H1 (cell line): ENCODE measurements around the gene ZDHHC17. TPM values are rescaled to one million over a fixed set of nuclear protein-coding genes. Genes with fewer than 3 reads are reported as not detected.

Experiments used
- CTCF ChIA-PET: fragments of 300-600 bp; sonication (Branson Sonifier 250); formaldehyde crosslinking; loops from one replicate; lab custom pipeline; 2021; ENCODE audit not compliant: partially characterized antibody; lab: Charles Lee
- POLR2A ChIA-PET: fragments of 300-600 bp; sonication (Branson Sonifier 250); formaldehyde crosslinking; loops from one replicate; lab custom pipeline; 2021; ENCODE audit warnings: inconsistent platforms; ENCODE audit not compliant: partially characterized antibody; lab: Charles Lee
- DNase-seq, 2 experiments: peaks; one replicate each; pipeline versions ENCODE4 v3.0.0 to v3.0.0-alpha.2; 2010 to 2022; ENCODE audit warnings: low spot score in 2 of 2, low read depth in 1 of 2, mixed read lengths in 1 of 2
- FAIRE-seq: peaks from 2 replicates; lab custom pipeline; 2011; peaks lifted over from hg19 to GRCh38; lab: Jason Lieb, UNC
- H2AFZ ChIP-seq: 2 replicates; pipeline ENCODE4 v1.8.1; 2012; ENCODE audit warnings: low read length, inconsistent platforms
- H2AK5ac ChIP-seq: 2 replicates; pipeline ENCODE4 v1.6.1; 2013; ENCODE audit warnings: low read depth, low read length
- H2BK120ac ChIP-seq: replicated peaks from 2 replicates; pipeline ENCODE3; 2013; ENCODE audit warnings: low read depth, low read length, inconsistent platforms
- H2BK12ac ChIP-seq: 2 replicates; pipeline ENCODE4 v1.6.1; 2013; ENCODE audit warnings: low read depth, low read length
- H2BK15ac ChIP-seq: 2 replicates; pipeline ENCODE4 v1.6.1; 2013; ENCODE audit warnings: low read length
- H2BK20ac ChIP-seq: 2 replicates; pipeline ENCODE4 v1.6.1; 2013; ENCODE audit warnings: low read length
- H2BK5ac ChIP-seq: 2 replicates; pipeline ENCODE4 v1.6.1; 2013; ENCODE audit warnings: low read depth, low read length
- H3K14ac ChIP-seq: 2 replicates; pipeline ENCODE4 v1.6.1; 2013; ENCODE audit warnings: inconsistent platforms; ENCODE audit not compliant: insufficient read length
- H3K18ac ChIP-seq: 2 replicates; pipeline ENCODE4 v1.6.1; 2013; ENCODE audit warnings: low read length; ENCODE audit errors: extremely low read depth
- H3K23ac ChIP-seq: 2 replicates; pipeline ENCODE4 v1.6.1; 2013; ENCODE audit warnings: inconsistent platforms; ENCODE audit not compliant: insufficient read length
- H3K23me2 ChIP-seq: 2 replicates; pipeline ENCODE4 v1.6.1; 2013; ENCODE audit warnings: low read depth, low read length
- H3K27ac ChIP-seq: 2 replicates; pipeline ENCODE4 v1.6.1; 2011; ENCODE audit warnings: low read depth, low read length, inconsistent platforms
- H3K27me3 ChIP-seq, 4 experiments: replicated peaks in 1 of 4; 1 replicate in 1 of 4; 2 replicates in 3 of 4; pipeline versions ENCODE4 v1.6.1 to v1.8.1; 2011 to 2013; ENCODE audit warnings: low read length in 3 of 4, mild to moderate bottlenecking in 3 of 4, inconsistent platforms in 2 of 4, mixed read lengths in 2 of 4, moderate library complexity in 1 of 4; ENCODE audit not compliant: control insufficient read depth in 3 of 4, insufficient read depth in 3 of 4; ENCODE audit errors: extremely low read depth in 1 of 4
- H3K36me3 ChIP-seq, 4 experiments: 2 replicates each; pipeline versions ENCODE4 v1.6.1 to v1.8.1; 2011 to 2013; ENCODE audit warnings: mild to moderate bottlenecking in 4 of 4, low read length in 3 of 4, moderate library complexity in 2 of 4, control low read depth in 1 of 4, inconsistent platforms in 1 of 4; ENCODE audit not compliant: insufficient read depth in 4 of 4, control insufficient read depth in 2 of 4
- H3K4ac ChIP-seq: replicated peaks from 2 replicates; pipeline ENCODE3; 2013; ENCODE audit warnings: low read length, low read depth, mixed read lengths, inconsistent platforms; ENCODE audit not compliant: insufficient read length
- H3K4me1 ChIP-seq, 4 experiments: replicated peaks in 1 of 4; 1 replicate in 1 of 4; 2 replicates in 3 of 4; pipeline versions ENCODE4 v1.6.1 to v1.8.1; 2011 to 2013; ENCODE audit warnings: low read length in 3 of 4, inconsistent platforms in 2 of 4, mixed read lengths in 1 of 4; ENCODE audit not compliant: insufficient read depth in 4 of 4, control insufficient read depth in 3 of 4
- H3K4me2 ChIP-seq, 2 experiments: 2 replicates each; pipeline versions ENCODE4 v1.6.1 to v1.8.1; 2011 to 2013; ENCODE audit warnings: low read depth in 2 of 2, low read length in 2 of 2, control low read depth in 1 of 2, inconsistent platforms in 1 of 2, mild to moderate bottlenecking in 1 of 2; ENCODE audit not compliant: insufficient read depth in 1 of 2
- H3K4me3 ChIP-seq, 4 experiments: fragments of 200-600, 300-600 bp in 1 of 4; sonication (generic), shearing (Covaris generic), sonication (Bioruptor Twin) in 1 of 4; 2 replicates each; pipeline versions ENCODE4 v1.5.1 to v1.8.1; 2011 to 2016; ENCODE audit warnings: low read length in 4 of 4, low read depth in 3 of 4, control low read depth in 2 of 4, inconsistent platforms in 2 of 4, mild to moderate bottlenecking in 2 of 4, mixed read lengths in 1 of 4, moderate library complexity in 1 of 4; ENCODE audit not compliant: insufficient read depth in 2 of 4; ENCODE audit errors: extremely low read depth in 1 of 4
- H3K56ac ChIP-seq: replicated peaks from 2 replicates; pipeline ENCODE3; 2013; ENCODE audit warnings: low read depth, mild to moderate bottlenecking, mixed read lengths, low read length, inconsistent platforms; ENCODE audit not compliant: insufficient read length
- H3K79me1 ChIP-seq: 2 replicates; pipeline ENCODE4 v1.6.1; 2013; ENCODE audit warnings: low read depth, low read length, control low read depth
- H3K79me2 ChIP-seq, 2 experiments: 2 replicates each; pipeline versions ENCODE4 v1.6.1 to v1.8.1; 2012 to 2013; ENCODE audit warnings: low read length in 2 of 2, mild to moderate bottlenecking in 2 of 2, inconsistent platforms in 1 of 2; ENCODE audit not compliant: insufficient read depth in 2 of 2, control insufficient read depth in 1 of 2
- H3K9ac ChIP-seq, 4 experiments: replicated peaks in 1 of 4; 1 replicate in 1 of 4; 2 replicates in 3 of 4; pipeline versions ENCODE4 v1.6.1 to v1.8.1; 2011 to 2013; ENCODE audit warnings: low read depth in 3 of 4, low read length in 3 of 4, control low read depth in 2 of 4, mild to moderate bottlenecking in 2 of 4, moderate library complexity in 2 of 4, inconsistent platforms in 1 of 4; ENCODE audit errors: extremely low read depth in 1 of 4
- H3K9me3 ChIP-seq, 2 experiments: 2 replicates each; pipeline versions ENCODE4 v1.6.1 to v1.8.1; 2012 to 2013; ENCODE audit warnings: mild to moderate bottlenecking in 2 of 2, moderate library complexity in 2 of 2, control low read depth in 1 of 2, inconsistent platforms in 1 of 2, low read depth in 1 of 2, low read length in 1 of 2, mixed read lengths in 1 of 2; ENCODE audit not compliant: insufficient read depth in 2 of 2
- H4K20me1 ChIP-seq, 2 experiments: replicated peaks in 1 of 2; 2 replicates each; pipeline versions ENCODE3 to v1.8.1; 2011 to 2013; ENCODE audit warnings: inconsistent platforms in 2 of 2, low read length in 2 of 2, mild to moderate bottlenecking in 1 of 2; ENCODE audit not compliant: insufficient read depth in 2 of 2, control insufficient read depth in 1 of 2
- H4K5ac ChIP-seq: 2 replicates; pipeline ENCODE4 v1.6.1; 2013; ENCODE audit warnings: low read length, low read depth, mixed read lengths, inconsistent platforms; ENCODE audit not compliant: insufficient read length
- H4K8ac ChIP-seq: 2 replicates; pipeline ENCODE4 v1.8.0; 2013; ENCODE audit warnings: mild to moderate bottlenecking, moderate library complexity, low read length, inconsistent platforms; ENCODE audit not compliant: insufficient read depth; ENCODE audit errors: extremely low read depth
- H4K91ac ChIP-seq: replicated peaks from 2 replicates; pipeline ENCODE3; 2013; ENCODE audit warnings: low read length, mixed read lengths, inconsistent platforms; ENCODE audit not compliant: insufficient read length
- BRCA1 ChIP-seq: IDR thresholded peaks from 2 replicates; pipeline ENCODE4 v1.6.1; 2012; ENCODE audit warnings: low read depth, low read length, improper control_type of control experiment
- EZH2 ChIP-seq: fragments of 200-600 bp; sonication (generic); IDR thresholded peaks from 2 replicates; pipeline ENCODE4 v1.7.1; 2012; ENCODE audit warnings: low read depth, mild to moderate bottlenecking, moderate library complexity, low read length, inconsistent platforms; ENCODE audit not compliant: severe bottlenecking
- MAX ChIP-seq: IDR thresholded peaks from 2 replicates; pipeline ENCODE4 v1.6.1; 2012; ENCODE audit warnings: inconsistent platforms
- RXRA ChIP-seq: IDR thresholded peaks from 2 replicates; pipeline ENCODE4 v1.6.1; 2011; ENCODE audit warnings: low read depth, mild to moderate bottlenecking, low read length, moderate library complexity; ENCODE audit not compliant: insufficient read depth
- SP4 ChIP-seq: IDR thresholded peaks from 2 replicates; pipeline ENCODE4 v1.6.1; 2012; ENCODE audit warnings: low read length, inconsistent platforms
- TAF1 ChIP-seq: IDR thresholded peaks from 2 replicates; pipeline ENCODE4 v1.6.1; 2011; ENCODE audit warnings: mild to moderate bottlenecking, low read depth, low read length
- WGBS, 2 experiments: shearing (Covaris generic) in 1 of 2; methylation state at CpG; one replicate each; pipeline versions ENCODE4 v1.1.6 to v1.1.7; 2013 to 2015; ENCODE audit warnings: low lambda C conversion rate in 2 of 2, mixed read lengths in 2 of 2, inconsistent platforms in 1 of 2, low coverage in 1 of 2, missing lambda C conversion rate in 1 of 2; ENCODE audit not compliant: insufficient replicate concordance in 2 of 2, insufficient coverage in 1 of 2, insufficient read length in 1 of 2; ENCODE audit errors: extremely low coverage in 1 of 2, missing lambda C conversion rate in 1 of 2; 5-methylcytosine and 5-hydroxymethylcytosine counted together
- long read RNA-seq, 2 experiments: library from RNA in 1 of 2; library from capped mRNA in 1 of 2; stranded (forward); transcript quantifications; one replicate each; pipeline ENCODE4 v2.0.0, GENCODE V29; 2021; ENCODE audit warnings: inconsistent platforms in 1 of 2
- polyA minus RNA-seq, 3 experiments: library from RNA; depleted of rRNA, polyadenylated mRNA; stranded (reverse); fragments of >200 nt; gene quantifications; 1 replicate in 2 of 3; 2 replicates in 1 of 3; pipeline ENCODE4 v1.2.3, GENCODE V29; 2011
- polyA plus RNA-seq, 7 experiments: library from polyadenylated mRNA; depleted of rRNA in 3 of 7; stranded (reverse) in 5 of 7; unstranded in 2 of 7; fragments of >200 nt in 5 of 7; fragments of 200-250 nt in 2 of 7; gene quantifications; 1 replicate in 5 of 7; 2 replicates in 1 of 7; 4 replicates in 1 of 7; pipeline versions ENCODE4 v1.2.1 to v1.2.3, GENCODE V29; 2011 to 2013; ENCODE audit warnings: missing spikeins in 2 of 7, mixed read lengths in 2 of 7
- total RNA-seq: library from RNA; stranded (reverse); fragmentation: NEBNext Ultra II Directional; extraction: Animal tissue kit (Norgen Biotek cat#: 25700); gene quantifications from 2 replicates; pipeline ENCODE4 v1.2.1, GENCODE V29; 2021

ZDHHC17 gene
- total RNA-seq, result 27.6 and 32.1 TPM in 2 replicates
- polyA plus RNA-seq (2011; rRNA removed), result 17.3 and 28.9 TPM in 2 replicates
- 26.9 TPM for polyA plus RNA-seq (2011; cell fraction: cytosol; rRNA removed)
- polyA plus RNA-seq (2011; cell fraction: nucleus; rRNA removed), result 49.1 TPM
- 20.6 to 32.5 TPM (median 27.1 TPM) in 4 replicates for polyA plus RNA-seq (2012, experiment 1 of 2)
- polyA plus RNA-seq (2012, experiment 2 of 2), result 1.3 TPM
- polyA plus RNA-seq (2013, experiment 1 of 2), result 15.8 TPM
- 14.0 TPM for polyA plus RNA-seq (2013, experiment 2 of 2)
- 149 and 270 TPM in 2 replicates for polyA minus RNA-seq (2011; rRNA and poly(A)+ RNA removed)
- polyA minus RNA-seq (2011; cell fraction: cytosol; rRNA and poly(A)+ RNA removed), result 38.8 TPM
- polyA minus RNA-seq (2011; cell fraction: nucleus; rRNA and poly(A)+ RNA removed), result 145 TPM
- long read RNA-seq, experiment 1, full-length matches to known transcripts, result 2 of 12 reads
- long read RNA-seq, experiment 1, partial matches to known transcripts, result 7 of 12 reads
- long read RNA-seq, experiment 1, other reads (novel, unspliced or antisense), result 3 of 12 reads
- long read RNA-seq, experiment 2, full-length matches to known transcripts, result 1 of 6 reads
- long read RNA-seq, experiment 2, partial matches to known transcripts, result 0 of 6 reads
- long read RNA-seq, experiment 2, other reads (novel, unspliced or antisense), result 5 of 6 reads

GRCh38 chr12:76763746-76764675 is at the start of gene ZDHHC17:
ZDHHC17 (plus strand) TSS chr12:76764115; CDS start chr12:76764237, 122 bp downstream.
- peaks cover 16 to 46% of the 10 kb centered on the region in 2 experiments for H3K79me2 ChIP-seq
- H3K23me2 ChIP-seq, result peaks cover 3% of the 10 kb centered on the region
- peaks cover 2 to 14% (median 7%) of the 10 kb centered on the region in 4 experiments; a peak in 6 of 7 replicates for H3K4me1 ChIP-seq
- POLR2A ChIA-PET, result interaction anchor here (0.6 to 2.4 kb wide), 23 partner anchors 9 to 223 kb away, joined by 3 to 15 read pairs (median 4); partner anchors contain the start of genes CSRP2 and OSBPL8
- H3K36me3 ChIP-seq, result no peaks in the 10 kb centered on the region
- H2BK20ac ChIP-seq, result no peak within 1 kb of the TSS
- peak within 1 kb of the TSS; percentile 100 for H4K8ac ChIP-seq
- peak within 1 kb of the TSS; percentile 62 for H3K14ac ChIP-seq
- FAIRE-seq (no peak), DNase-seq (peak; percentile 77 to 92)
- H2AFZ ChIP-seq, result peak within 1 kb of the TSS; percentile 99
- H4K91ac ChIP-seq, result peak within 1 kb of the TSS; percentile 99
- H3K4me3 ChIP-seq, result peak within 1 kb of the TSS; percentile 82 to 98 (median 94)
- H3K56ac ChIP-seq, result peak within 1 kb of the TSS; percentile 100
- H3K4me2 ChIP-seq, result peak within 1 kb of the TSS; percentile 76 to 96
- H2BK5ac ChIP-seq, result peak within 1 kb of the TSS; percentile 95
- peak within 1 kb of the TSS; percentile 100 for H3K4ac ChIP-seq
- peak within 1 kb of the TSS; percentile 93 to 99 (median 98) for H3K9ac ChIP-seq
- peak within 1 kb of the TSS; percentile 53 for H3K23ac ChIP-seq
- peak within 1 kb of the TSS; percentile 91 for H2BK120ac ChIP-seq
- peaks cover 0 to 3% of the 10 kb centered on the region in 2 experiments for H4K20me1 ChIP-seq
- peak within 1 kb of the TSS; percentile 43; the same call in 1 of the 2 replicates for H2AK5ac ChIP-seq
- H3K27ac ChIP-seq, result peak within 1 kb of the TSS; percentile 100
- WGBS, 2 experiments, result 1% methylated on average over 68 of the region's 93 CpGs; no CpG with 5 or more reads in 1 of the 2 experiments
- peak within 1 kb of the TSS; percentile 85; the same call in 1 of the 2 replicates for H2BK12ac ChIP-seq
- CTCF ChIA-PET, result interaction anchor here (0.7 to 8.2 kb wide), 6 partner anchors 22 to 64 kb away, joined by 3 to 41 read pairs (median 4); no protein-coding TSS in a partner anchor
- peak within 1 kb of the TSS; percentile 100 for H3K18ac ChIP-seq
- H3K79me1 ChIP-seq, result peaks cover 2% of the 10 kb centered on the region; the same call in 1 of the 2 replicates
- no peak within 1 kb of the TSS; the same call in 1 of the 2 replicates for H2BK15ac ChIP-seq
- H3K9me3 ChIP-seq, result no peaks in the 10 kb centered on the region
- H3K27me3 ChIP-seq, result no peaks in the 10 kb centered on the region
- peak within 1 kb of the TSS; percentile 99 for H4K5ac ChIP-seq
- TF ChIP-seq MAX (peak; percentile 64), SP4 (0 out of 2 replicates have a peak, but pooled peaks have one; percentile 34), EZH2 (no peak), BRCA1 (no peak), TAF1 (peak; percentile 94), RXRA (no peak)
